Measurements from ENCODE around the gene GABRR3.

The GABRR3 gene

GRCh38 chr3:97990624-97991292 lies 44.4 kb downstream of the GABRR3 start:
- CTCF ChIA-PET: interaction anchor here (1.3 kb wide), 1 partner anchor 17 kb away, joined by 5 read pairs; no protein-coding TSS in a partner anchor
- DNase-seq (ENCODE audit: extremely low spot score): no peak
- no peak for TF ChIP-seq CTCF (IDR thresholded peaks at IDR 0.05; ENCODE audit: control extremely low read depth, extremely low read depth, low read depth, missing control alignments)
- POLR2A ChIA-PET: no interaction called here

GRCh38 chr3:97988784-97989568 lies 46.1 kb downstream of the GABRR3 start:
- TF ChIP-seq CTCF (IDR thresholded peaks at IDR 0.05; ENCODE audit: control extremely low read depth, extremely low read depth, low read depth, missing control alignments): no peak
- DNase-seq (ENCODE audit: extremely low spot score): no peak
- ChIA-PET POLR2A (no interaction called here), CTCF (interaction anchor here (0.7 kb wide), 1 partner anchor 20 kb away, joined by 3 read pairs; no protein-coding TSS in a partner anchor)

GRCh38 chr3:97987306-97987705 lies 47.8 kb downstream of the GABRR3 start:
- CTCF ChIA-PET: interaction anchor here (0.8 to 1.2 kb wide), 3 partner anchors 8 to 26 kb away, joined by 3 to 4 read pairs (median 3); no protein-coding TSS in a partner anchor
- POLR2A ChIA-PET: no interaction called here
- no peak for TF ChIP-seq CTCF (IDR thresholded peaks at IDR 0.05; ENCODE audit: control extremely low read depth, extremely low read depth, low read depth, missing control alignments)
- no peak for DNase-seq (ENCODE audit: extremely low spot score)

GRCh38 chr3:97983933-97984491 lies 51.1 kb downstream of the GABRR3 start:
- no peak for DNase-seq (ENCODE audit: extremely low spot score)
- ChIA-PET POLR2A (no interaction called here), CTCF (interaction anchor here (0.7 to 2.3 kb wide), 5 partner anchors 9 to 39 kb away, joined by 3 to 10 read pairs (median 4); partner anchors contain the start of gene RIOX2)

GRCh38 chr3:97981886-97982285 lies 53.2 kb downstream of the GABRR3 start:
- TF ChIP-seq CTCF (IDR thresholded peaks at IDR 0.05; ENCODE audit: control extremely low read depth, extremely low read depth, low read depth, missing control alignments): no peak
- CTCF ChIA-PET: interaction anchor here (0.9 to 1.4 kb wide), 3 partner anchors 10 to 43 kb away, joined by 3 read pairs; no protein-coding TSS in a partner anchor

More at GRCh38 chr3:97983933-97984491, 51.1 kb downstream of the GABRR3 start:
- no peak for TF ChIP-seq CTCF (IDR thresholded peaks at IDR 0.05; ENCODE audit: control extremely low read depth, extremely low read depth, low read depth, missing control alignments)

GRCh38 chr3:97979610-97980009 lies 55.5 kb downstream of the GABRR3 start:
- CTCF ChIA-PET: interaction anchor here (1.5 to 2.6 kb wide), 2 partner anchors 8 to 22 kb away, joined by 3 to 5 read pairs; no protein-coding TSS in a partner anchor
- no peak for TF ChIP-seq CTCF (IDR thresholded peaks at IDR 0.05; ENCODE audit: control extremely low read depth, extremely low read depth, low read depth, missing control alignments)
- POLR2A ChIA-PET: no interaction called here
- DNase-seq (ENCODE audit: extremely low spot score): no peak

More at GRCh38 chr3:97981886-97982285, 53.2 kb downstream of the GABRR3 start:
- no peak for DNase-seq (ENCODE audit: extremely low spot score)
- POLR2A ChIA-PET: no interaction called here

All from GM10248 (cell line).